GM19025 (cell line): ENCODE results near the gene SLC26A3.
"Not testable (repeated sequence)": the region's sequence is repeated elsewhere in the genome, so short reads cannot be mapped to it uniquely, and the experiment has no call there.

Experiments
- ATAC-seq: cut with Tn5 transposase; IDR thresholded peaks from one replicate; pipeline ENCODE4 v1.9.1; 2021; ENCODE audit warnings: mild to moderate bottlenecking, low read depth, moderate library complexity; ENCODE audit not compliant: unreplicated experiment

Gene SLC26A3

DNA sequence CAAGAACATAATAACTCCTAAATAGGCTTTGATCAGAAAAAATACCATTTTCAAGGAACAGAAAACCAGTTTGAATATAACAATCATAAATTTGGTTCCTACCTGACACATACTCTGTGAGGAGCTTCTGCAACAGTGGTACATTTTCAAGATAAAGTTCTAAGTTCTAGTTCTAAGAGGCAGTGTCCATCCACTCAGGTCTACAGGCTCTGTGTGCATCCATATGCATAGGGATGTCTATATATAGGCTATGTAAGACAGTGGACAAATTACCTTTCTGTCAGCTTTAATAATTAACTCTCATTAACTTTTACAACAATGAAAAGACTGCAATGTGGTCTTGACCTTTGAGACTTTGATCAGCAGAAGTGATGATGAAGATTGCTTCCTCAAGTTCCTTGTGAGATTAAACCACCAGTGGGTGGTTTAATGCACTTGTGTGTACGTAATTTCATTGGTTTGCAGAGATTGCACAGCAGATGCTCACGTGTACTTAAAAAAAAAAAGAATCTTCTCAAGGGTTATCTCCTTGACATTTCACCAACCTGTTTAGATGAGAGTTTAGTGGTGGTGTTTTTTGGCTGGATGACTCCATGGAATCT is at the start of gene SLC26A3:
TSS of gene SLC26A3 (minus strand) at position 215 of the 602 bp plus-strand sequence. CDS start 8,714 bp downstream, outside the sequence.
- no peak for ATAC-seq

DNA sequence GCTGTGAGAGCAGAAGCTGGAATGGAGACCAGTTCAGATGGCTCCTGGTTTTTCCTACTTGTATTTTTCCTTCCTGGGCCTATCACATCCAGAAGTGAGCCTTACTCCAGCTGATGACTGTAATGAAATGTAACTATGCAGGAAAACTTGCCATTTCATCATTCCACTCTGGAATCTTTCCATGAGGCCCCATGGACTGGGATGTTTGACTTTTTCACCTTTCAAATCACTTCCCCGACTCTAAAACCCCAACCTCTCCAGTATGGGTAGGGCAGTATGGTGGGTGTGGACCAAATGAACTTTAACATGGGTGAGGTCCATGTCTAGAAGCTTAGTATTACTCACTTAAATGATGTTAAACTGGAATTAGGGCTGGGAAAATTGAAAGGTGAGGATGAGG is 47.6 kb upstream of the SLC26A3 start:
- no peak for ATAC-seq

DNA sequence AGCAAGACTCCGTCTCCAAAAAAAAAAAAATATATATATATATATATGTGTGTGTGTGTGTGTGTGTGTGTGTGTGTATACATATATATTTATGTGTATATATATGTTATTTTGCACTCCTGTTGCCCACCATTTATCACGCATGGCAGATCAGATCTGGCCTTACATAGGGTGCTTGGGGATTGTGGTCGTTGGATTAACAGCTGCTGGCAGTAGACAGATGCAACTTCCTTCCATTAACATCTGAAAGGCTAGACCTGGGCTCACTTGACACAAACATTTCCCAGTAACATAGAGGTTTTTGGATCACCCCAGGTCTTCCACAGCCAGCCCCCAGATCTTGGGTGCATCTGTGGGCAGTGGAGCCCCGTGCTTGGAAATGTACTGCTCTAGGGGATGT is 47.2 kb upstream of the SLC26A3 start:
- no peak for ATAC-seq

DNA sequence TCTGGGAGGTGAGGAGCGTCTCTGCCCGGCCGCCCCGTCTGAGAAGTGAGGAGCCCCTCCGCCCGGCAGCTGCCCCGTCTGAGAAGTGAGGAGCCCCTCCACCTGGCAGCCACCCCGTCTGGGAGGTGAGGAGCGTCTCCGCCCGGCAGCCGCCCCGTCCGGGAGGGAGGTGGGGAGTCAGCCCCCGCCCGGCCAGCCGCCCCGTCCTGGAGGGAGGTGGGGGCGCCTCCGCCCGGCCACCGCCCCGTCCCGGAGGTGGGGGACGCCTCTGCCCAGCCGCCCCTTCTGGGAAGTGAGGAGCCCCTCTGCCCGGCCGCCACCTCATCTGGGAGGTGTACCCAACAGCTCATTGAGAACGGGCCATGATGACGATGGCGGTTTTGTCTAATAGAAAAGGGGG is 45.2 kb upstream of the SLC26A3 start:
- ATAC-seq: not testable (repeated sequence)

DNA sequence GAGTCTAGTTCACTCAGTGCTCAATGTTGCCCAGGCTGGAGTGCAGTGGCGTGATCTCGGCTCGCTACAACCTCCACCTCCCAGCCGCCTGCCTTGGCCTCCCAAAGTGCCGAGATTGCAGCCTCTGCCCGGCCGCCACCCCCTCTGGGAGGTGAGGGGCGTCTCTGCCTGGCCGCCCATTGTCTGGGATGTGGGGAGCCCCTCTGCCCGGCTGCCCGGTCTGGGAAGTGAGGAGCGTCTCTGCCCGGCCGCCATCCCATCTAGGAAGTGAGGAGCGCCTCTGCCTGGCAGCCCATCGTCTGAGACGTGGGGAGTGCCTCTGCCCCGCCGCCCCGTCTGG is 44.8 kb upstream of the SLC26A3 start:
- not testable (repeated sequence) for ATAC-seq

DNA sequence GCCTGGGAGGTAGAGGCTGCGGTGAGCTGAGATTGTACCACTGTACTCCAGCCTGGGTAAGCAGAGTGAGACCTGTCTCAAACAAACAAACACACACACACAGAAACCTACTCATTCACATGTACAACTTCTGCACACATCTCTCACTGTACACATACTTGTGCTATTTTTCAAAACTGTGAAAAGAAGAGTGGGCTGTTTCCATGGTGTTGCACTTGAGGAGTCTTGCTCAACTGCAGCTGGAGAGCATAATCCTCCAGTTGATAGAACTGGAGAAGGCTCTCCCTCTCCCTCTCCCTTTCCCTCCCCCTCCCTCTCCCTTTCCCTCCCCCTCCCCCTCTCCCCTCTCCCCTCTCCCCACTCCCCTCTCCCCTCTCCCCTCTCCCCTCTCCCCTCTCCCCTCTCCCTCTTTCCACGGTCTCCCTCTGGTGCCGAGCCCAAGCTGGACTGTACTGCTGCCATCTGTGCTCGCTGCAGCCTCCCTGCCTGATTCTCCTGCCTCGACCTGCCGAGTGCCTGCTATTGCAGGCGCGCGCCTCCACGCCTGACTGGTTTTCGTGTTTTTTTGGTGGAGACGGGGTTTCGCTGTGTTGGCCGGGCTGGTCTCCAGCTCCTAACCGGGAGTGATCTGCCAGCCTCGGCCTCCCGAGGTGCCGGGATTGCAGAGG is 44.3 kb upstream of the SLC26A3 start:
- ATAC-seq: no peak

DNA sequence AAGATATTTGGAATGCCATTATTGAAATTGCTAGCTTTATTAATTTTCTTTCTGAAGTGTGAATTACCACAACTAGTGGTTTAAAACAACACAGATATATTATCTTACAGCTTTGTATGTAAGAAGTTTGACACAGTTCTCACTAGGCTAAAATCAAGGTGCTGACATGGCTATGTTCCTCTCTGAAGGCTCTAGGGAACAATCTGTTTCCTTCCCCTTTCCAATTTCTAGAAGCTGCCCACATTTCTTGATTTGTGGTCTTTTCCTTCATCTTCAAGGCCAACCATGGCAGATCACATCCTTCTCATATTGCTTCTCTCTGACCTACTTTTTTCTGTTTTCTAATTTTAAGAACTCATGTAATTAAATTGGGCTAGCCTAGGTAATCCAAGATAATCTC is 43.3 kb upstream of the SLC26A3 start:
- no peak for ATAC-seq

DNA sequence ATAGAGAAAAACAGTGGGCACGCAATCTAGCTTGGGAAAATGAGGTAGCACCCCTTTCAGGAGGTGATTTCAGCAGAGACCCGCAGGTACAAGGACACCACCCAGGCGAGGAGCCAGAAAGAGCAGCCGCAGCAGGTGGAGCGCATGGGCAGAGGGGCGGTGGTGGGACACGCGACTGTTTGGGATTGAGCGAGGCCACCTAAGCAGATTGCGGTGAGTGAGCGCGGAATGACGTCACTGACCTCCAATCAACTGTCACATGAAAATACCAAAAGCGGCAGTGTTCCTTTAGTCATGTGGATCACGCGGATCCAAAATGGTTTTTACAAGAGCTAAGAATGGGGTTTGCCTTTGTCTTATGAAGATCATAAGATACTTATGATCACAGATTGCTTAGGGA is 40.2 kb upstream of the SLC26A3 start:
- ATAC-seq: no peak

DNA sequence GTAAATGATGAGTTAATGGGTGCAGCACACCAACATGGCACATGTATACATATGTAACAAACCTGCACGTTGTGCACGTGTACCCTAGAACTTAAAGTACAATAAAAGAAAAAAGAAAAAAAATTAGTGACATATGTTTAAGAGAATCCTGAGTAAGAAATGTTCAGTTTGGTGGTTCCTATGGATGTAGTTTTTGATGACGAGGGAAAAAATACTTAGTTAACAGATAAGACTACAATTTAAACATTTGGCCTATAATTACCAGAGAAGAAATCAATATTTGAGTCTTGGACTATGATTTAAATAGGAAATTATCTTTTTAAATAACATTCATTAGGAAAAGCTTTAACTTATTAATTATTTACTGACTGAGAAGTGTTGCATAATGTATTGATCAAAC is 39.2 kb upstream of the SLC26A3 start:
- no peak for ATAC-seq

DNA sequence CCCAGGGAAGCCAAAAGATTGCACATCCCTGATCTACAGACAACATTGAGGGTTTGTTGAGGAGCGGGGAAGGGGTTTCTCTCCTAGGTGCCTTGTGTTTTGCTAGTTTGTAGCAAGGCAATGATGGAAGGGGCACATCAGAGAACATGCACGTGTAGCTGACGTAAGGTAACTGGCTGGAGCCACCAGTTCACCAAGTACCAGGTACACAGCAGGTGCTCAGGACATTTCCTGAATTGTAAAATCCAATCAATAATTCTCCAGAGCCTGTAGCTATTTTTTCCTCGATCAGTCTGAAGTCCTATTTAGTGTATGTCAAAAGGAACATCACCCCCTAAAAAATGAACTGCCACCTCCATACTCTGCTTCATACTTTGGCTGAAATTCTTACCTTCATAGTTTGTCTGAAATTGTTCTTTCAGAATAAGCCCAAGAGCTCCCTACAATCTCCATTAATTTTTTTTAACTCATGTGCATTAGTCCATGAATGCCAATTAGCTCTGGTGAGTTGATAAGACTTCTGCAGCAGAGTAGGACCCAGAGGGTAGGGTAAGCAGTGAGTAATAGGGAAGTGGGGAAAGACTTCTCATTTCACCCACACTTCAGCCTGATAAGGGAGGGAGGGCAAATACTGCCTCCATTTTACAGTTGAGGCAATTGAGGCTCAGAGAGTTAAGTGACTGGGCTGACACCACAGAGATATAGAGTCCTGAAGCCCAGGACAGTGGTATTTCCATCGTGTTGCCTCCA is 36.0 kb upstream of the SLC26A3 start:
- ATAC-seq: no peak

DNA sequence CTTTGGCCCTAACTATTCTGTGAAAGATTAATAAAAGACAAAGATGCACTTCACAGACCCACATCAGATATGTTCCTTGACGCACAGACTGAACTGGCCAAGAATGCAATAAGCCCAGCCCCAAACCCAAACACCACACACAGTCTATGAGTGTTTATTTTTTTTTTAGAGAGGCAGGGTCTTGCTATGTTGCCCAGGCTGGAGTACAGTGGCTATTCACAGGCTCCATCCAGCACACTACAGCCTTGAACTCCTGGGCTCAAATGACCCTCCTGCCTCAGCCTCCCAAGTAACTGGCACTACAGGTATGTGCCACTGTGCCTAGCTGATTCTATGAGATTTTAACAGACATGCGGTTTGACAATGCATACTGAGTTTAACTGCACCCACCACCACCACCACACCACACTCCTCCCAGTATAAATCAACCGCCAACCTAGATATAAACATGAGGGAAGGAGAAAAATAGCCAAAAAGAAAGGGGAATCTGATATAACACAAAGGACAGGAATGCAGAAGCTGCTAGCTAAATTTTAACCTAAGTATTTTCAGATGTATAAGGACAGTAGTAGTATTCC is 35.1 kb upstream of the SLC26A3 start:
- no peak for ATAC-seq

DNA sequence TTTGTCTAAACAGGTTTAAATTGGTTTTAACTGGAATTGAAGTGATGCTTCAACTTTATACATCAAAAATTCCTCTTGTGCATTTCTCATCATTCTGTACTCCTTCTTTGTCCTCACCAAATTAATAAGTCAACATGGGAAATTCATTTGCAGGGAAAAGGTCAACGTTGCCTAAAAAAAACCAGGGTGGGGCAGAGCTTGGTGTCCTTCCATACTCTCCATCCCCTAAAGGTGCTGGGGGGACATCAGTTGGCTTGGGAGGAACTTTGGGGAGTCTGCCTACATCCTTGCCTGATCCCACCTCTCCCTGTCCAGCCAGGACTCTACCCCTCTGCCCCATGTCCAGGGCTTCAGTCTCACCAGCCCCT is 34.1 kb upstream of the SLC26A3 start:
- ATAC-seq: no peak

DNA sequence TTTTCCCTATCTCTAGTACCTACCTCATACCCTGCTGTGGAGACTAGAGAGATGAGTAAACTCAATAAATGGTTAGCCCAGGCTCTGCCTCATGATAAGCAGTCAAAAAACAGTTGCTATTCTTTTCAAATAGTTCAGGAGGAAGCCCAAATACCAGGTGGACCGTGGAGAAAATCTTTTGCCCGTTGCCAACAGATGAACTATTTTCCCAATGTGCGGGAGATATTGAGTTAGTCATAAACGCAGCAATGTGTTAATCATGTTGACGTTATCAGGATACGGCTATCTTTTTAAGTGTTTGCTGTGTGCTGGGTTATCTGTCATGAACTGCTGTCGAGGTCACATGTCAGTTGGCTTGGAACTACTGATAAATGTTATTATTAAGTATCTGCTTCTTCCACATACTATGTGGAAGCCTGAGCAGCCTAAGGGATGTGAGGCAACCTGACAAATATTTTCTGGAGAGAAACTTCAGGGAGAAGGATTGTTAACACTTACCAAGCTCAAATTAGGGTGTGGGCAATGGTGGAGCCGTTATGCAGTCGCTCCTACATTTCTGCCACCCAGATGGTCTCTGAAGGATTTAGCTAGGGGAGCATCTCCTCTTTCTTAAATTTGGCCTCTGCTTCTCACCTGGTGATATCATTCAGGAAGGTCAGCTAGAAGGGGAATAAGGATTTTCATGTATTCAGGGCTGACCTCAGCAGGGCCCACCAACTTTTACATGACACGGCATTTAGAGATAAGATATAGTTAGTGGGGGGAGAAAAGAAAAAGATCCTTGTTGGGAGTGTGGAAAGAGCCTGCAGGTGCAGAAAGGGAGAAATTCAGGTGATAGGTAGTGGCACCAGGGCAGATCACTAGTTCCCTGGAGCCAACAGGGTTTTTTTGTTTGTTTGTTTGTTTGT is 33.5 kb upstream of the SLC26A3 start:
- ATAC-seq: no peak

DNA sequence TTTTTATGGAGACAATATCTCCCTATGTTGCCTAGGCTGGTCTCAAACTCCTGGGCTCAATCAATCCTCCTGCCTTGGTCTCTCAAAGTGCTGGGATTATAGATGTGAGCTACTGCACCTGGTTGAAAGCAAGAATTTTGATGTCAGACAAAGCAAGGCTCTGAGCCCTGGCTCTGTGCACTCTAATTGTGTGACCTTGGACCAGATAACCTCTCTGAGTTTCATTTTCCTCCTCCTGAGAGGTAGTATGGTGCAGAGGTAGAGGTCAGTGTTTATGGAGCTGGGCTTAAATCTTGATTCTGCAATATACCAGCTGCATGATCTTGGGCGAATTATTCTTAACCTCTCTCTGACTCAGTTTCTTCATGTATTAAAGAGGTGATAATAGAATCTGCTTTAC is 31.4 kb upstream of the SLC26A3 start:
- ATAC-seq: no peak

DNA sequence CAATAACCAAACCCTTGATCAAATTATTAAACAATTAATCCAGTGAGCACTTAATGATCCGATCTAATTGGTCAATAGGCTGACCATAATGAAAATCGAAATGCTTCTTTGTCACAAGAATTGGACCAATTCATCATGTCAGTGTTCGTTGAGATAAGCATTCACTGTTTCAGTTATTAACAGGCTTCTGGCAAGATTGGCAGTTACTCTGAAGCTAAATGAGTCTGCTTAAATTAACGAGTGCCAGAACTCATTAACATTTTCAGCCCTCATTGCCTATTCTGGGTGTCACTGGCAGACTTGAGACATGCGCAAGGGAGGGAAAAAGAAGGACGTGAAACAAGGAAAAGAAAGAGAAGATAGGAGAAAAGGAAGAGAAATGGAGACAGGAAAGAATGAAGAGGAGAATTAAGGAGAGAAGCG is 30.7 kb upstream of the SLC26A3 start:
- ATAC-seq: no peak

DNA sequence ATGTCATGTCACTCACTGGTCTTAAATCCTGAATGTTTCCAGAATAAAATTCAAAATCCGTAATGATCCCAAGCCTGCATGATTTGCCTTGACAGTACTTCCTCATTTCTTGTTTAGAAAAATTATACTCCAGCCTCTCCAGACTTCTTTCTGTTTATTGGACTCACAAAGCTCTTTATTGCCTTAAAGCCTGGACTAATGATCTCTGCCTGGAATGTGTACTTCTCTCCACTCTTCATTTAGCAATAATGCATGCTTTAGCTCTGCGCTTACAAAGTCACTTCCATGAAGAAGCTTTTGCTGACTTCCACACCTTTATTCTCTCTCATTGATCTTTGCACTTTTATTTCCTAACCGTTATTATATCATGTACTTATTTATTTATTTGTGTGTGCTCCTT is 27.4 kb upstream of the SLC26A3 start:
- no peak for ATAC-seq

DNA sequence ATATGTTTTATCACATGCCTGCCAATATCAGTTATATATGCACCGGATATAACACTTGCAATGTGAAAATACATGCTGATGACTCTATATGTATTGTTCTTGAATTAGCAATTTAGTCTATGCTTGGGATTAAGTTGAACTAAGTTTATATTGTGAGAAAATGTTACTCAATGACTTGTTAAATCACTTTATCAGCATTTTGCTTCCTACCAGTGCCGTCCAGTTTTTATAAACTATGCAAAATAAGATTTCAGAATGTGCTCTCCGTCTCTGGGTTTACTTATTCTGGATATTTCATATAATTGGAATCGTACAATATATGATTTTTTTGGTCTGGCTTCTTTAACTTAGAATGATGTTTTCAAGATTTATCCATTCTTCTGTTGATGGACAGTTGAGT is 25.5 kb upstream of the SLC26A3 start:
- no peak for ATAC-seq

DNA sequence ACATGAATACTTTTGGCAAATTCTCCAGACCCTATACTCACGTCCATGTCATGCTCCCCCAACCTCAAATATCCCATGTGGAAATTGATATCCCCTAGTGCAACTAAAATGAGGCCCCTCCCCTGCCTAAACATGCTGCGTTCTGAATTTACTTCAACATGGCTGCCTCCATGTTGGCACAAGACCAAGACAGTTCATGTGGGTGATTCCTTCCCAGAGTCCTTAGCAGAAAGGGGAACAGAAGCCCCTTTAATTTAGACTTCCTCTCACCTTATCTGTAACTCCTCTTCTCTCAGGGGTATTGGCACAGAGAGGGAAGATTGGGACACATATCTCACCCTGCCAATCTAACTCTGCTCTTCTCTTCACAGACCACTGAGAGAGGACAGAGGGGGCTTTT is 24.5 kb upstream of the SLC26A3 start:
- ATAC-seq: no peak

DNA sequence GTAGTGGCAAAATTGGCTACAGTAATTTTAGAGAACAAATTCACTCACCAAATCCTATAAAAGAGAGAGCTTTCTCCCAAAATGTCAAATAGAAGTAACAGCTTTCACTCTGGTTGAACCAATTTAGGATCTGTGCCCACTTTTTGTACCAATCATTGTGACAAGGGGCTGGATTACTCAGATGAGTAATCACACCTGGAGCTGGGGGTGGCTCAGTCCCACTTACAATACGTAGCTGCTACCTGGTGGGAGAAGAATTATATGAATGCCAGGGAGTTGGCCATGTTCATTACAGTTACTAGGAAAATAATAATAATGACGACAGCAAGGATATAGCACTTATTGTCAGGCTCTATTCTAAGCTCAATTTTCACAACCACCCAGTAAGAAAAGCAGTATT is 23.4 kb upstream of the SLC26A3 start:
- no peak for ATAC-seq

DNA sequence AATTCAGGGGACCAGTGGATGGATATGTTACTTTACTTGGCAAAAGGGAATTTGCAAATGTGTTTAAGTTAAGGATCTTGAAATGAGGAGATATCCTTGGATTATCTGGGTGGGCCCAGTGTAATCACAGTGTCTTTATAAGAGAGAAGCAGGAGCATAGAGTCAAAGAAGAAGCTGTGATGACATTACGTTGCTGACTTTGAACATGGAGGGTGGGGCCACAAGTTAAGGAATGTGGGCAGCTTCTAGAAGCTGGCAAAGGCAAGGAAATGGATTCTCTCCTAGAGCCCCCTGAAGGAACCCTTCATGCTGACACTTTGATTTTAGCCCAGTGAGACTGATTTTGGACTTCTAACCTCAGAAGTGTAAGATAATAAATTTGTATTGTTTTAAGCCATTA is 21.8 kb upstream of the SLC26A3 start:
- ATAC-seq: no peak

DNA sequence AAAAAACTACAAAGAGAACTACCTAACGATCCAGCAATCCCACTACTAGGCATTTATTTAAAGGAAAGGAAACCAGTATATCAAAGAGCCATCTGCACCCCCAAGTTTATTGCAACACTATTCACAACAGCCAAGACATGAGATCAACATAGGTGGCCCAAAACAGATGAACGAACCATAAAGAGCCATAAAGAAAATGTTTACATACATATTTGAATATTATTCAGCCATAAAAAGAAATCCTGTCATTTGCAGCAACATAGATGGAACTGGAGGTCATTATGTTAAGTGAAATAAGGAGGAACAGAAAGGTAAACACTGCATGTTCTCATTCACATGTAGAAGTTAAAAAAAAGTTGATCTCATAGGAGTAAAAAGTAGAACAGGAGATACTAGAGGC is 15.6 kb upstream of the SLC26A3 start:
- ATAC-seq: no peak
